GM18508 (cell line): ENCODE measurements around the gene CALCB.

Experiments
- ATAC-seq: cut with Tn5 transposase; IDR thresholded peaks from one replicate; pipeline ENCODE4 v1.9.1; 2021; ENCODE audit warnings: moderate number of reproducible peaks; ENCODE audit not compliant: insufficient read depth, unreplicated experiment

Gene CALCB

GRCh38 chr11:15072551-15073143, 746 bp upstream of the CALCB start:
- ATAC-seq, result no peak

- ATAC-seq, result peak; percentile 71
Observed at GRCh38 chr11:15074206-15075161, 1.1 kb downstream of the CALCB start.

GRCh38 chr11:15075162-15075526, 1.8 kb downstream of the CALCB start:
- ATAC-seq, result no peak

- no peak for ATAC-seq
Observed at GRCh38 chr11:15091175-15091574, 17.8 kb downstream of the CALCB start.

GRCh38 chr11:15091625-15092024, 18.2 kb downstream of the CALCB start:
- no peak for ATAC-seq

GRCh38 chr11:15093432-15093831, 20.0 kb downstream of the CALCB start:
- ATAC-seq, result peak; percentile 66

- ATAC-seq, result no peak
Observed at GRCh38 chr11:15095736-15096228, 22.4 kb downstream of the CALCB start.

GRCh38 chr11:15097411-15097810, 24.0 kb downstream of the CALCB start:
- ATAC-seq, result no peak

- no peak for ATAC-seq
Observed at GRCh38 chr11:15099267-15099666, 25.9 kb downstream of the CALCB start.

- no peak for ATAC-seq
Observed at GRCh38 chr11:15101072-15101709, 27.8 kb downstream of the CALCB start.

GRCh38 chr11:15104166-15104565, 30.8 kb downstream of the CALCB start:
- no peak for ATAC-seq

GRCh38 chr11:15106201-15106965, 33.0 kb downstream of the CALCB start:
- ATAC-seq, result no peak

GRCh38 chr11:15107730-15108515, 34.5 kb downstream of the CALCB start:
- ATAC-seq, result peak; percentile 54

- ATAC-seq, result no peak
Observed at GRCh38 chr11:15108592-15109130, 35.3 kb downstream of the CALCB start.

GRCh38 chr11:15109602-15110001, 36.2 kb downstream of the CALCB start:
- ATAC-seq, result no peak

- no peak for ATAC-seq
Observed at GRCh38 chr11:15111215-15111614, 37.8 kb downstream of the CALCB start.

GRCh38 chr11:15112131-15112541, 38.7 kb downstream of the CALCB start:
- ATAC-seq, result no peak

- peak; percentile 91 for ATAC-seq
Observed at GRCh38 chr11:15113381-15113780, 40.0 kb downstream of the CALCB start.
